ENCODE data around the gene NEB. TPM values are rescaled to one million over a fixed set of nuclear protein-coding genes. Genes with fewer than 3 reads are reported as not detected.

Gene NEB
- polyA plus RNA-seq, 1 experiment = 0.14 TPM

GRCh38 chr2:151481744-151482143 is 252.5 kb downstream of the NEB start:
- no peak for TF ChIP-seq CTCF (IDR thresholded peaks at IDR 0.05; ENCODE audit: low read depth, low read length)
- Histone ChIP-seq H3K27ac (ENCODE audit: low read depth, low read length) (no peak overlapping the region), H3K4me3 (ENCODE audit: low read depth, low read length) (no peak overlapping the region), H3K9me3 (ENCODE audit: control insufficient read depth, insufficient read depth, low read length) (no peaks in the 10 kb centered on the region), H3K27me3 (ENCODE audit: control insufficient read depth, insufficient read depth, low read length) (no peaks in the 10 kb centered on the region)
- DNase-seq (ENCODE audit: low read depth, low spot score) = no peak
- POLR2A ChIA-PET = no interaction called here
- CTCF ChIA-PET = interaction anchor here (2.4 kb wide), 1 partner anchor 544 kb away, joined by 11 read pairs; no protein-coding TSS in a partner anchor

DNA sequence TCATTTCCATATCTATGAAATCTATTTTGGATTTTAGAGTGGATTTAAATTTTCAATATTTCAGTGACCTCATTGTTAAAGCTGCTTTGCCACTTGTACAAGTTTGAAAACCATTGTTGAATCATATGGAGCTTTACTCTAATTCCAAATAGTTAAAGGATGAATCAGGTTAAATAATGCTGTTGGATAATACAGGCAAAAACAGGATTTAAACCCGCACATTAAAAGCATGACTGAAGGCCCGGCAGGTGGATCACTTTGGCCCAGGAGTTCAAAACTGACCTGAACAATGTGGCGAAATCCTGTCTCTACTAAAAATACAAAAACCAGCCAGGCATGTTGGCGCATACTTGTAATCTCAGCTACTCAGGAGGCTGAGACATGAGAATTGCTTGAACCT is 256.3 kb downstream of the NEB start:
- no peak for TF ChIP-seq CTCF (IDR thresholded peaks at IDR 0.05; ENCODE audit: low read depth, low read length)
- peak; percentile 7 for DNase-seq (ENCODE audit: low read depth, low spot score)
- no peaks in the 10 kb centered on the region for H3K9me3 ChIP-seq (ENCODE audit: control insufficient read depth, insufficient read depth, low read length)
- H3K27ac ChIP-seq (ENCODE audit: low read depth, low read length) = no peak overlapping the region
- no peaks in the 10 kb centered on the region for H3K27me3 ChIP-seq (ENCODE audit: control insufficient read depth, insufficient read depth, low read length)
- CTCF ChIA-PET = no interaction called here
- POLR2A ChIA-PET = no interaction called here
- H3K4me3 ChIP-seq (ENCODE audit: low read depth, low read length) = no peak overlapping the region

- Histone ChIP-seq H3K4me3 (ENCODE audit: low read depth, low read length) (no peak overlapping the region), H3K27me3 (ENCODE audit: control insufficient read depth, insufficient read depth, low read length) (no peaks in the 10 kb centered on the region), H3K9me3 (ENCODE audit: control insufficient read depth, insufficient read depth, low read length) (no peaks in the 10 kb centered on the region), H3K27ac (ENCODE audit: low read depth, low read length) (no peak overlapping the region)
- POLR2A ChIA-PET = no interaction called here
- DNase-seq (ENCODE audit: low read depth, low spot score) = no peak
- CTCF ChIA-PET = interaction anchor here (0.6 kb wide), 1 partner anchor 483 kb away, joined by 3 read pairs; no protein-coding TSS in a partner anchor
- no peak for TF ChIP-seq CTCF (IDR thresholded peaks at IDR 0.05; ENCODE audit: low read depth, low read length)
Observed at GRCh38 chr2:151476287-151476686, 258.0 kb downstream of the NEB start.

DNA sequence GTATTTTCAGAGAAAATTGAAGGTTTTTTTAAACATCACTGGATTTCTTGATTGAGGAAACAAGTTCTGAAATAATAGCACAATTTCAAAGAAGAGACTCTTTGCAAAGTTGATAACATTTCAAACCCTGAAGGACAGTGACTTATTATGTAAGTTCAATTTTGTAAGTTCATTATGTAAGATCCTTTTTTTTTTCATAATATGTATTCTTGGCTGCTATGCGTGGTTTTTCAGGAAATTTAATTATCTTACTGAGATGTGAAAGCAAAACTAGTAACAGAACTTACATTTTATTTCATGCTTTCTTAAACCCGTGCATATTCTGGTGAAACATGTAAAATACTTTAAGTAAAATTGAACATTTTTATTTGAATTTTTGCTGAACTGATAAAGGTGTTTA is 259.2 kb downstream of the NEB start:
- no peak for TF ChIP-seq CTCF (IDR thresholded peaks at IDR 0.05; ENCODE audit: low read depth, low read length)
- Histone ChIP-seq H3K27me3 (ENCODE audit: control insufficient read depth, insufficient read depth, low read length) (no peaks in the 10 kb centered on the region), H3K27ac (ENCODE audit: low read depth, low read length) (no peak overlapping the region), H3K9me3 (ENCODE audit: control insufficient read depth, insufficient read depth, low read length) (no peaks in the 10 kb centered on the region), H3K4me3 (ENCODE audit: low read depth, low read length) (no peak overlapping the region)
- POLR2A ChIA-PET = no interaction called here
- CTCF ChIA-PET = no interaction called here
- DNase-seq (ENCODE audit: low read depth, low spot score) = no peak

DNA sequence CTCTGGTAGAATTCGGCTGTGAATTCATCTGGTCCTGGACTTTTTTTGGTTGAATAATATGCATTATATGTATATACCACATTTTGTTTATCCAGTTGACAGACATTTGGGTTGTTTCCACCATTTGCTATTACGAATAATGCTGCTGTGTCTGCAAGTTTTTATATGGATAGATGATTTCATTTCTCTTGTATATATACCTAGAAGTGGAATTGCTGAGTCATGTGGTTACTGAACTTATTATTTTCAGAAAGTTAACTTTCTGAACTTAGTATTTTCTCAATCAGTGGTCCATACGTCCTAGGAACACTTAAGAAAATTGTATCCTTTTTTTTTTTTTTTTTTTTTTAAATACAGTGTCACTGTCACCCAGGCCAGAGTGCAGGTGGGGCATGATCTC is 261.3 kb downstream of the NEB start:
- DNase-seq (ENCODE audit: low read depth, low spot score) = peak; percentile 8
- ChIA-PET CTCF (interaction anchor here (0.8 kb wide), 1 partner anchor 35 kb away, joined by 3 read pairs; no protein-coding TSS in a partner anchor), POLR2A (no interaction called here)
- TF ChIP-seq CTCF (IDR thresholded peaks at IDR 0.05; ENCODE audit: low read depth, low read length) = no peak
- Histone ChIP-seq H3K9me3 (ENCODE audit: control insufficient read depth, insufficient read depth, low read length) (no peaks in the 10 kb centered on the region), H3K27me3 (ENCODE audit: control insufficient read depth, insufficient read depth, low read length) (no peaks in the 10 kb centered on the region), H3K27ac (ENCODE audit: low read depth, low read length) (no peak overlapping the region), H3K4me3 (ENCODE audit: low read depth, low read length) (no peak overlapping the region)

All from AG04450 (cell line).